ENCODE data around the gene CORO2B. TPM values are rescaled to one million over a fixed set of nuclear protein-coding genes. Genes with fewer than 3 reads are reported as not detected.

The CORO2B gene
- total RNA-seq, 4 donors from 2014 or later, result 1.3 to 3.3 (median 2.3) TPM

- DNase-seq (ENCODE audit: low spot score in 2 of 2), result no peak
- Histone ChIP-seq H3K4me3 (no peak overlapping the region), H3K27me3 (no peaks in the 10 kb centered on the region), H3K27ac (no peak overlapping the region), H3K4me1 (no peaks in the 10 kb centered on the region), H3K9me3 (no peaks in the 10 kb centered on the region), H3K36me3 (no peaks in the 10 kb centered on the region)
- TF ChIP-seq POLR2A (IDR thresholded peaks at IDR 0.05) (no peak), CTCF (IDR thresholded peaks at IDR 0.05) (no peak), POLR2AphosphoS5 (IDR thresholded peaks at IDR 0.05) (no peak), EP300 (IDR thresholded peaks at IDR 0.05) (no peak)
- 98% methylated on average over 2 of the region's 2 CpGs for WGBS
Measured at GRCh38 chr15:68732451-68732850, 153.7 kb downstream of the CORO2B start.

- 41% methylated on average over 6 of the region's 6 CpGs for WGBS
- Histone ChIP-seq H3K36me3 (no peaks in the 10 kb centered on the region), H3K4me3 (no peak overlapping the region), H3K27me3 (no peaks in the 10 kb centered on the region), H3K4me1 (no peaks in the 10 kb centered on the region), H3K27ac (no peak overlapping the region), H3K9me3 (no peaks in the 10 kb centered on the region)
- TF ChIP-seq CTCF (IDR thresholded peaks at IDR 0.05), result no peak
- no peak for TF ChIP-seq POLR2AphosphoS5 (IDR thresholded peaks at IDR 0.05)
- TF ChIP-seq POLR2A (IDR thresholded peaks at IDR 0.05), result no peak
- TF ChIP-seq EP300 (IDR thresholded peaks at IDR 0.05), result no peak
- no peak for DNase-seq (ENCODE audit: low spot score in 2 of 2)
Measured at GRCh38 chr15:68733666-68734065, 154.9 kb downstream of the CORO2B start.

DNA sequence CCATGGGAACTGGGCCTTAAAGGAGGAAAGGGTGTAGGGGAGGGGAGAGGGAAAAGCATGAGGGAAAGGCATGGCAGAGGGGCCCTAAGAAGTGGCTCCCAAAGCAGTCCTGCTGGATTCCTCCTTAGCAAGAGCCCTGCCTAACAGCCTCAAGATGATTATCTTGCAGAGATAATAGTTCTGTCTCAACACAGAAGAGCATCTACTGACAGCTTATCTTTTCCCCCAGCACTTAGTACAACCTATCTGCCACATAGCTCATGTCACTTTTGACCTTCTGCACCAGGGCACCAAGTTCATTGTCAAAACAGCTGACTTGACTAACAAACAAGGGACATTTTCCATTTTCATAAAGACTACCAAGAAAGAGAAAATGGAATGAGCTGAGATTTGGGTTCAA, 155.6 kb downstream of the CORO2B start:
- DNase-seq (ENCODE audit: low spot score in 2 of 2), result no peak
- no peak overlapping the region for H3K4me3 ChIP-seq
- H3K36me3 ChIP-seq, result no peaks in the 10 kb centered on the region
- TF ChIP-seq POLR2AphosphoS5 (IDR thresholded peaks at IDR 0.05), result no peak
- no peak for TF ChIP-seq POLR2A (IDR thresholded peaks at IDR 0.05)
- H3K4me1 ChIP-seq, result no peaks in the 10 kb centered on the region
- no peaks in the 10 kb centered on the region for H3K27me3 ChIP-seq
- no peaks in the 10 kb centered on the region for H3K9me3 ChIP-seq
- no peak overlapping the region for H3K27ac ChIP-seq

GRCh38 chr15:68734881-68735280, 156.1 kb downstream of the CORO2B start:
- Histone ChIP-seq H3K4me1 (no peaks in the 10 kb centered on the region), H3K36me3 (no peaks in the 10 kb centered on the region), H3K4me3 (no peak overlapping the region), H3K27me3 (no peaks in the 10 kb centered on the region), H3K9me3 (no peaks in the 10 kb centered on the region), H3K27ac (no peak overlapping the region)
- TF ChIP-seq POLR2A (IDR thresholded peaks at IDR 0.05) (no peak), EP300 (IDR thresholded peaks at IDR 0.05) (no peak), CTCF (IDR thresholded peaks at IDR 0.05) (no peak), POLR2AphosphoS5 (IDR thresholded peaks at IDR 0.05) (no peak)
- no peak for DNase-seq (ENCODE audit: low spot score in 2 of 2)

DNA sequence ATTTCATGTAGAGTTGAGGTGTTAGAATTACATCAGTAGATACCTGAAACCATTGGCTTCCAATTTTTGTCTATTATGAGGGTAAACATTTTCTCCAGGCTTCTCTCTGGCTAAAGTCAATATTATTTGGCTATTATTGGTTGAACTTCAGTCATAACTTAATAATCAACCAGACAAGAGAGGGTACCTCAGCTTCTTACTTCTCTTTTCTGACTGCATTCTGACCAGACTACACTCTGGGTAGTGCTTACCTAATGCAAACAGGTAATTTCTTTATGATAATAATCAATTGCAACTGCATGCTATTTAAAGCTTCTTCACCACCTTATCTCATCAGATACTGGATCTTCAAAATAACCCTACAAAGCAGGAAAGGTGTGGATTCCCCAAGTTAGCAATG, 156.8 kb downstream of the CORO2B start:
- no peak overlapping the region for H3K27ac ChIP-seq
- H3K9me3 ChIP-seq, result no peaks in the 10 kb centered on the region
- no peak overlapping the region for H3K4me3 ChIP-seq
- H3K4me1 ChIP-seq, result no peaks in the 10 kb centered on the region
- H3K36me3 ChIP-seq, result no peaks in the 10 kb centered on the region
- DNase-seq (ENCODE audit: low spot score in 2 of 2), result no peak
- no peak for TF ChIP-seq POLR2AphosphoS5 (IDR thresholded peaks at IDR 0.05)
- TF ChIP-seq POLR2A (IDR thresholded peaks at IDR 0.05), result no peak
- TF ChIP-seq EP300 (IDR thresholded peaks at IDR 0.05), result no peak
- TF ChIP-seq CTCF (IDR thresholded peaks at IDR 0.05), result no peak
- no peaks in the 10 kb centered on the region for H3K27me3 ChIP-seq

DNA sequence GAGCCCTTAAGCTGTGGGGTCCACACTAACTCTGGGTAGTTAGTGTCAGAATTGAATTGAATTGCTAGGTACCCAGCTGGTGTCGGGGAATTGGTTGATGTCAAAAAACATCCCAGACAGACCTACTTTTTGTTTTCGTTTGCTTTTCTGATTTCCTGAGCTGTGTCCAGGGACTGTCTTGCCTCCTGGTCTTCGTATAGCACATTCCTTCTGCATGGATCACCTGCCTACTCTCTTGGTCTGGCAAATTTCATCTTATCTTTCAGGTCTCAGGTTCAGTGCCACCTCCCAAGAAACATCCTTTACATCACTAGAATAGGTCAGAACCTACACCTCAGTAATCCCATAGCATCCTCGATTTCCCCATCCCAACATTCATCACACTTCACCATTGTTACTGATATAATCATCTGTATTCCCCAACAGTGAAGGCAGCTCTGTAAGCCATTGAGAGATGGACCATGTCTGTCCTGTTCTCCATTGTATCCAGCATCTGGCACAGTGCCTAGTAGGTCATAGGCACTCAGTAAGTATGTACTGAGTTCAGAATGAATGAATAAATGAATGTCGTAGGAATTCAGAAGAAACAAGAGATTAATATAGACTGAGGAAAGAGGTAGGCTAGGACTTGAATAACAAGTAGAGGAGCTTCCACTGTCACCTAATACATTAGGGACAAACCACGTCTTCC, 160.7 kb downstream of the CORO2B start:
- 79% methylated on average over 6 of the region's 6 CpGs for WGBS

More for the DNA sequence above, 160.7 kb downstream of the CORO2B start:
- Histone ChIP-seq H3K4me3 (no peak overlapping the region), H3K27me3 (no peaks in the 10 kb centered on the region), H3K36me3 (no peaks in the 10 kb centered on the region), H3K27ac (no peak overlapping the region), H3K4me1 (no peaks in the 10 kb centered on the region), H3K9me3 (no peaks in the 10 kb centered on the region)
- no peak for TF ChIP-seq POLR2AphosphoS5 (IDR thresholded peaks at IDR 0.05)
- DNase-seq (ENCODE audit: low spot score in 2 of 2), result no peak
